A549 treated with AZD9567 at 1 μM for 4 hours (cell line): ENCODE data around the gene HACD4. TPM values are rescaled to one million over a fixed set of nuclear protein-coding genes. Genes with fewer than 3 reads are reported as not detected.

Experiments
- total RNA-seq: library from RNA; stranded (reverse); fragments of 200-300 nt; extraction: Qiagen RNA extraction; gene quantifications from 5 replicates; pipeline ENCODE4 v1.2.3, GENCODE V29; 2022; ENCODE audit not compliant: insufficient read depth

HACD4 gene
- 0.60 to 0.99 TPM (median 0.96 TPM) in 5 replicates for total RNA-seq

GRCh38 chr9:21031091-21031807, at the start of gene HACD4:
Gene HACD4, minus strand, starts transcription at chr9:21031640. Its CDS starts 50 bp downstream, at chr9:21031590.

GRCh38 chr9:21077781-21078180, 46.3 kb upstream of the HACD4 start, which contains the start of gene IFNB1:
Gene IFNB1, minus strand, starts transcription at chr9:21077942. Its CDS starts 73 bp downstream, at chr9:21077869.

Other genes starting within 250 kb of the HACD4 start
- not detected in 5 replicates for gene IFNB1, start 46.3 kb upstream of the HACD4 start, total RNA-seq
- gene IFNW1, start 110.2 kb upstream of the HACD4 start, total RNA-seq = not detected in 5 replicates
- gene IFNA21, start 135.0 kb upstream of the HACD4 start, total RNA-seq = not detected in 5 replicates
- gene IFNA4, start 155.9 kb upstream of the HACD4 start, total RNA-seq = not detected in 5 replicates
- not detected in 5 replicates for gene IFNA7, start 170.6 kb upstream of the HACD4 start, total RNA-seq
- not detected in 5 replicates for gene IFNA10, start 175.5 kb upstream of the HACD4 start, total RNA-seq
- gene IFNA16, start 185.7 kb upstream of the HACD4 start, total RNA-seq = not detected in 5 replicates
- not detected in 5 replicates for gene IFNA17, start 196.6 kb upstream of the HACD4 start, total RNA-seq
- gene IFNA14, start 208.4 kb upstream of the HACD4 start, total RNA-seq = not detected in 5 replicates